HEK293 (cell line): Measurements from ENCODE around the gene MACROD1.

ENCODE experiments used
- GLIS2 ChIP-seq: fragments of 450-650 bp; formaldehyde crosslinking; IDR thresholded peaks from 2 replicates; pipeline ENCODE4 v1.5.1; 2016; ENCODE audit warnings: missing biosample characterization, missing genetic modification characterization
- SP7 ChIP-seq: fragments of 450-650 bp; formaldehyde crosslinking; IDR thresholded peaks from 2 replicates; pipeline ENCODE4 v1.5.1; 2016; ENCODE audit warnings: missing biosample characterization, missing genetic modification characterization
- TCF7L2 ChIP-seq: IDR thresholded peaks from 2 replicates; pipeline ENCODE4 v1.6.1; 2011; ENCODE audit warnings: low read depth, mild to moderate bottlenecking, inconsistent platforms, low read length, moderate library complexity, borderline replicate concordance
- ZNF175 ChIP-seq: fragments of 450-650 bp; formaldehyde crosslinking; IDR thresholded peaks from 2 replicates; pipeline ENCODE4 v1.5.1; 2016; ENCODE audit warnings: missing biosample characterization, missing genetic modification characterization
- ZNF335 ChIP-seq: fragments of 450-650 bp; formaldehyde crosslinking; conservative IDR thresholded peaks from 2 replicates; pipeline ENCODE4 v1.5.1; 2016; ENCODE audit warnings: missing biosample characterization, missing genetic modification characterization
- ZNF555 ChIP-seq: fragments of 450-650 bp; formaldehyde crosslinking; conservative IDR thresholded peaks from 2 replicates; pipeline ENCODE4 v1.5.1; 2017; ENCODE audit warnings: missing biosample characterization, mild to moderate bottlenecking, missing genetic modification characterization, inconsistent platforms
- TF ChIP-seq, protein P1 (sequence below): fragments of 450-650 bp; formaldehyde crosslinking; IDR thresholded peaks from 2 replicates; pipeline ENCODE4 v1.5.1; 2016; ENCODE audit warnings: missing biosample characterization, missing genetic modification characterization
- TF ChIP-seq, protein P2 (sequence below): fragments of 450-650 bp; formaldehyde crosslinking; IDR thresholded peaks from 2 replicates; pipeline ENCODE4 v1.5.1; 2016; ENCODE audit warnings: missing biosample characterization, missing genetic modification characterization
- TF ChIP-seq, protein P3 (sequence below): fragments of 450-650 bp; formaldehyde crosslinking; IDR thresholded peaks from 2 replicates; pipeline ENCODE4 v1.5.1; 2016; ENCODE audit warnings: missing biosample characterization, missing genetic modification characterization

DNA sequence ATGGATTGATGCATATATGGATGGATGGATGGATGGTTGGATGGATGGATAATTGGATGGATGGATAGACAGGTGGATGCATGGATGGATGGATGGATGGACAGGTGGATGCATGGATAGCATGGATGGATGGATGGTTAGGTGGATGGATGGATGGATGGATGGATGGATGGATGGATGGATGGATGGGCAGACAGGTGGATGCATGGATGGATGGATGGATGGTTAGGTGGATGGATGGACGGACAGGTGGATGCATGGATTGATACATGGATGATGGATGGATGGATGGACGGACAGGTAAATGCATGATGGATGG is 52.5 kb downstream of the MACROD1 start:
- TF ChIP-seq SP7 (tag by site-specific recombination) (no peak), TCF7L2 (no peak), ZNF335 (no peak), ZNF555 (tag by site-specific recombination) (no peak), GLIS2 (tag by site-specific recombination) (no peak), ZNF175 (tag by site-specific recombination) (no peak)
- TF ChIP-seq, protein P1, sequence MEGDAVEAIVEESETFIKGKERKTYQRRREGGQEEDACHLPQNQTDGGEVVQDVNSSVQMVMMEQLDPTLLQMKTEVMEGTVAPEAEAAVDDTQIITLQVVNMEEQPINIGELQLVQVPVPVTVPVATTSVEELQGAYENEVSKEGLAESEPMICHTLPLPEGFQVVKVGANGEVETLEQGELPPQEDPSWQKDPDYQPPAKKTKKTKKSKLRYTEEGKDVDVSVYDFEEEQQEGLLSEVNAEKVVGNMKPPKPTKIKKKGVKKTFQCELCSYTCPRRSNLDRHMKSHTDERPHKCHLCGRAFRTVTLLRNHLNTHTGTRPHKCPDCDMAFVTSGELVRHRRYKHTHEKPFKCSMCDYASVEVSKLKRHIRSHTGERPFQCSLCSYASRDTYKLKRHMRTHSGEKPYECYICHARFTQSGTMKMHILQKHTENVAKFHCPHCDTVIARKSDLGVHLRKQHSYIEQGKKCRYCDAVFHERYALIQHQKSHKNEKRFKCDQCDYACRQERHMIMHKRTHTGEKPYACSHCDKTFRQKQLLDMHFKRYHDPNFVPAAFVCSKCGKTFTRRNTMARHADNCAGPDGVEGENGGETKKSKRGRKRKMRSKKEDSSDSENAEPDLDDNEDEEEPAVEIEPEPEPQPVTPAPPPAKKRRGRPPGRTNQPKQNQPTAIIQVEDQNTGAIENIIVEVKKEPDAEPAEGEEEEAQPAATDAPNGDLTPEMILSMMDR (tag by site-specific recombination), result no peak
- TF ChIP-seq, protein P2, sequence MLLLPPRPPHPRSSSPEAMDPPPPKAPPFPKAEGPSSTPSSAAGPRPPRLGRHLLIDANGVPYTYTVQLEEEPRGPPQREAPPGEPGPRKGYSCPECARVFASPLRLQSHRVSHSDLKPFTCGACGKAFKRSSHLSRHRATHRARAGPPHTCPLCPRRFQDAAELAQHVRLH (tag by site-specific recombination), result no peak
- TF ChIP-seq, protein P3, sequence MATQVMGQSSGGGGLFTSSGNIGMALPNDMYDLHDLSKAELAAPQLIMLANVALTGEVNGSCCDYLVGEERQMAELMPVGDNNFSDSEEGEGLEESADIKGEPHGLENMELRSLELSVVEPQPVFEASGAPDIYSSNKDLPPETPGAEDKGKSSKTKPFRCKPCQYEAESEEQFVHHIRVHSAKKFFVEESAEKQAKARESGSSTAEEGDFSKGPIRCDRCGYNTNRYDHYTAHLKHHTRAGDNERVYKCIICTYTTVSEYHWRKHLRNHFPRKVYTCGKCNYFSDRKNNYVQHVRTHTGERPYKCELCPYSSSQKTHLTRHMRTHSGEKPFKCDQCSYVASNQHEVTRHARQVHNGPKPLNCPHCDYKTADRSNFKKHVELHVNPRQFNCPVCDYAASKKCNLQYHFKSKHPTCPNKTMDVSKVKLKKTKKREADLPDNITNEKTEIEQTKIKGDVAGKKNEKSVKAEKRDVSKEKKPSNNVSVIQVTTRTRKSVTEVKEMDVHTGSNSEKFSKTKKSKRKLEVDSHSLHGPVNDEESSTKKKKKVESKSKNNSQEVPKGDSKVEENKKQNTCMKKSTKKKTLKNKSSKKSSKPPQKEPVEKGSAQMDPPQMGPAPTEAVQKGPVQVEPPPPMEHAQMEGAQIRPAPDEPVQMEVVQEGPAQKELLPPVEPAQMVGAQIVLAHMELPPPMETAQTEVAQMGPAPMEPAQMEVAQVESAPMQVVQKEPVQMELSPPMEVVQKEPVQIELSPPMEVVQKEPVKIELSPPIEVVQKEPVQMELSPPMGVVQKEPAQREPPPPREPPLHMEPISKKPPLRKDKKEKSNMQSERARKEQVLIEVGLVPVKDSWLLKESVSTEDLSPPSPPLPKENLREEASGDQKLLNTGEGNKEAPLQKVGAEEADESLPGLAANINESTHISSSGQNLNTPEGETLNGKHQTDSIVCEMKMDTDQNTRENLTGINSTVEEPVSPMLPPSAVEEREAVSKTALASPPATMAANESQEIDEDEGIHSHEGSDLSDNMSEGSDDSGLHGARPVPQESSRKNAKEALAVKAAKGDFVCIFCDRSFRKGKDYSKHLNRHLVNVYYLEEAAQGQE (tag by site-specific recombination), result no peak
